Spinal cord (tissue), 10 donors: Measurements from ENCODE around the gene LRRC63. TPM values are rescaled to one million over a fixed set of nuclear protein-coding genes. Genes with fewer than 3 reads are reported as not detected.

Experiments used
- DNase-seq, 6 donors: peaks; one replicate each; pipeline versions ENCODE4 v3.0.0 to v3.0.0-alpha.2; 2013 to 2015; ENCODE audit warnings: low spot score in 6 of 6, low read depth in 4 of 6
- H3K27ac ChIP-seq: one replicate; pipeline ENCODE4 v1.5.1; 2013; ENCODE audit warnings: low read depth, low read length, control low read depth
- H3K27me3 ChIP-seq: one replicate; pipeline ENCODE4 v1.6.1; 2013; ENCODE audit warnings: low read length; ENCODE audit not compliant: control insufficient read depth, insufficient read depth
- H3K36me3 ChIP-seq: one replicate; pipeline ENCODE4 v1.6.1; 2013; ENCODE audit warnings: low read length; ENCODE audit not compliant: control insufficient read depth, insufficient read depth
- H3K4me1 ChIP-seq: one replicate; pipeline ENCODE4 v1.6.1; 2013; ENCODE audit warnings: low read length; ENCODE audit not compliant: control insufficient read depth, insufficient read depth
- H3K4me3 ChIP-seq: one replicate; pipeline ENCODE4 v1.5.1; 2013; ENCODE audit warnings: low read depth, low read length, control low read depth
- H3K9me3 ChIP-seq: one replicate; pipeline ENCODE4 v1.6.1; 2013; ENCODE audit warnings: low read length; ENCODE audit not compliant: control insufficient read depth, insufficient read depth
- WGBS: methylation state at CpG from one replicate; pipeline ENCODE4 v1.1.5; 2013; ENCODE audit warnings: missing lambda C conversion rate; ENCODE audit not compliant: insufficient coverage; 5-methylcytosine and 5-hydroxymethylcytosine counted together
- polyA plus RNA-seq, 2 donors: library from polyadenylated mRNA; unstranded; fragments of 120-200 nt; gene quantifications; one replicate each; pipeline ENCODE4 v1.2.1, GENCODE V29; 2013; ENCODE audit not compliant: insufficient read length in 2 of 2
- total RNA-seq, 2 donors: library from RNA; depleted of rRNA in 1 of 2; stranded (reverse); fragments of 120-200 nt in 1 of 2; fragments of >200 nt in 1 of 2; gene quantifications; one replicate each; pipeline versions ENCODE4 v1.2.3 to v1.2.4, GENCODE V29; 2013 to 2014
- donor health status: healthy.

LRRC63 gene
- total and polyA plus RNA-seq, 4 donors, result 0.61 to 0.79 (median 0.76) TPM

DNA sequence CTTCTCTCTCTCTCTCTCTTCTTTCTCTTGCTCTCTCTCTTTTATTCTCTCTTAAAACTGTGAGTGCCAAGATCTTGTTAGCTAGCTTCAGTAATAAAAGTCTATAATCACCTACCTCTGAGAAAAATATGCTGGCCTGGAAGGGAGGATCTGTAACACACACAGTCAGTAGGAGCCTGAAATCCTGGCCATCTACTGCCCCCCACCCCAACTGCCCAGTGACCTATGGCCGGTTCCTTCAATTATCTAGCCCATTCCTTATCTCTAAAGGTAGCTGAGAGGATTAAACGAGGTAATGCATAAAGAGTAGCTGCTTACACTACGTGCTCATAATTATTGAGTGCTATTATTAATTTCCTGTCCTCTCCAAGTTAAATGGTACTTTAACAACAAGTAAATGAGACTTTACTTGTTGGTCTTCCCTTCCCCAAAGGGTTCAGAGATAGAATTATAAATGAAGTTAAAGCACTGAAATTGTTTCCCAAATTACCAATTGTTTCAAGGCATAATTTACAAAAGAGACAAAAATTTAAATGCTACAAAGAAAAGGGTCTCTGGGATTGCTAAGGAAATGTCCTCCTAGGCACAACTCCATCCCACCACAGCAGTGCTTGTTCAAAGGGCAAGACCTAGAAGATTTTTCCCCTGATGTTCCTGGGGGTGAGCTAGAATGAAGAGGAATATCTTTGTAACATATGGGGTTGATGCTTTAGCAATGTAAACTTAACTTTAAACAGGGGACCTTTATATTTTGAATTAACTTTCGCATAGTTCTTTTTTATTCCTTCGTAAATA is 31.6 kb upstream of the LRRC63 start:
- no CpG with 5 or more reads among the region's 5 CpGs for WGBS
- DNase-seq, result no peak
- no peaks in the 10 kb centered on the region for H3K27me3 ChIP-seq
- H3K27ac ChIP-seq, result no peak overlapping the region
- no peaks in the 10 kb centered on the region for H3K36me3 ChIP-seq
- no peaks in the 10 kb centered on the region for H3K9me3 ChIP-seq
- no peak overlapping the region for H3K4me3 ChIP-seq
- no peaks in the 10 kb centered on the region for H3K4me1 ChIP-seq

- H3K27me3 ChIP-seq, result no peaks in the 10 kb centered on the region
- DNase-seq, result peak in 1 of 6 donors; percentile 59
- H3K36me3 ChIP-seq, result no peaks in the 10 kb centered on the region
- no peak overlapping the region for H3K27ac ChIP-seq
- no CpG with 5 or more reads among the region's 5 CpGs for WGBS
- no peaks in the 10 kb centered on the region for H3K9me3 ChIP-seq
- H3K4me1 ChIP-seq, result no peaks in the 10 kb centered on the region
- no peak overlapping the region for H3K4me3 ChIP-seq
Observed at GRCh38 chr13:46181377-46181839, 30.3 kb upstream of the LRRC63 start.

DNA sequence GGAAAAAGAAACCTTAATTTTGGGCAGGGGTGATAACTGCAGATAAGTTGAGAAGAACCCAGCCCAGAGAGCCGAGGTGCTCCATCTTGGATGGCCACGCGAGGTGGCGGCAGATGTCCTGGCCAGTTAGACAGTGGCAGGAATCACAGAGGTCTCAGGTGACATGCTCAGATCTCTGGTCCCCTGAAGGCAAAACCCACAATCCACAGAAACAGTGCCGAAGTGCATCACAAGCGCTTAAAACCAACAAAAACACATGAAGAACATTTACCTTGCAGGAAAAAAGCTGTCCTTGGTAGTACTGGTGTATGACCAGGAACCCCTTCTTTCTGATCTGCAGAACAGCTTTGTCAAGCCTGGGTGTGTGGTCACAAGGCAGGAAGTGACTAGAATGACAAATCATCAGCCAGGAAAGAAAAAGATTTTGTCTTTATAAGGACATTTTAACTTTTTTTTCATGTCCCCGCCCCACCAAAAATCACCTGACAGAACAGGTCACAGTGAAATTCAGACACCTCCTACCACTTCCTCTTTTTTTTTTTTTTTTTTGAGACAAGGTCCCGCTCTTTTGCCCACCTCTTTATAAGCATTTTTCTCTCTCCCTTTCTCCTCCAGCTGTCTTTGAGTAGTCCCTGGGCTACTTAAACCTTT is 29.8 kb upstream of the LRRC63 start, which contains the start of gene LCP1:
TSS of gene LCP1 (minus strand) at position 338 of the 651 bp plus-strand sequence. CDS start 22,515 bp downstream, outside the sequence.
- DNase-seq, result no peak
- Histone ChIP-seq H3K36me3 (no peaks in the 10 kb centered on the region), H3K27me3 (no peaks in the 10 kb centered on the region), H3K9me3 (no peaks in the 10 kb centered on the region), H3K4me1 (no peaks in the 10 kb centered on the region), H3K27ac (no peak within 1 kb of the TSS), H3K4me3 (no peak within 1 kb of the TSS)
- 95% methylated on average over 5 of the region's 8 CpGs for WGBS

DNA sequence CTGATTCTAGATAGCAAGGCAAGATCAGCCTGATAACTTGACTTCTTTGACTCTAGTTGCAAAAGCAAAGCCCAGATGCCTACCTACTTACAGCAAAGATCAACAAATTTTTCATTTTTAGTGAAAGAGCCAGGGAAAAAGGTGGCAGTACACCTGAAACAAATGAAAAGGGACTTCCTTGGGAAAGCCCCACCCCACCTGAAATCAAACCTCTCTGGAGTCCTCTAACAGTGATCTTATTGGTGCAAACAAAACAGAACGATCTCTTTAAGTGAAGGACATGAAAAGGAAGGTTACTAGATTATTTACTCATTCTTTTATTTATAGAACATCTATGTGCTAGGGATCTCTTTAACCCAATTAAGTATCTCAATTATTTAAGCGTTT is 29.2 kb upstream of the LRRC63 start:
- Histone ChIP-seq H3K36me3 (no peaks in the 10 kb centered on the region), H3K9me3 (no peaks in the 10 kb centered on the region), H3K27ac (no peak overlapping the region), H3K4me3 (no peak overlapping the region), H3K27me3 (no peaks in the 10 kb centered on the region), H3K4me1 (no peaks in the 10 kb centered on the region)
- WGBS, result no CpG with 5 or more reads among the region's 2 CpGs
- no peak for DNase-seq

DNA sequence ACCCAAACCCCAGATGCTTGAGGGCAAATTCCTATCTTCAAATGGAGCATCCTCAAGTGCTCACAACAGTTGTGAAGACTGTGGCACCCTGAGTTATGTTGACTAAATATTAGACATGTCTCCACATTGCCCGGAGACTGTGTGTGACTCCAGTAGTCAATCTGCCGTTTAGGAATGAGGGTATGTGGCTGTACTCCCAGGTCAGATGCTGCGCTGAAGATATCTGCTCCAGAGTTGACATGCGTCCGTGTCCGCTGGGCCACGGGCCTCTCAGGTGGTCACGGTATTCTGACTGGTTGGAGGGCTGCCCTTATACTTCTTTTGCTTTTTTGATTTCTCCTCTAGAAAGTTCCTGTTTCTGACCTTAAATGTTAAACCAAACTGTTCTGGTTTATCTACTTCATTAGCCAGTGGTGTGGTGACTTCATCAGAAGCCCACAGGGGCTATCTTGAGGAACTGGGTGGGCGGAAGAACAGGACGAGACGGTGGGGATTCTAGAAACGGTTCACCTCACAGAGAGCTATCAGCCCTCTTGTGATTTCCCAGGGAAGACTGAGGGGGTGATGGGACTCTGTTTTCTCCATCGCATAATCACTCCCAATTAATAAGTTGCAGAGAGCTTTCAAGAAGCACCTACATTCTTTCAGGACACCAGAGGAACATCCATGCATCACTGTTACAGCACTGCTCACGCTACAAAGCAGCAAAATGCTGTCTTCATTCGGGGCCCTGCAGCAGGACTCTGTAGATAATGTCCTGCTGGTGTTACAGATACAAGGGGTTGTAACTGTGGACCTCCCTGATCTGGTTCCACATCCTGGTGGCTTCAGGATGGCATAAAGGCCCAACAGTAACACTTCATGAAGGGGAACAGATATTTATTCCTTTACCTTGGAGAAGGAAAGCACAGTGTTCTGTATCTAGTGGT is 28.4 kb upstream of the LRRC63 start:
- H3K36me3 ChIP-seq, result no peaks in the 10 kb centered on the region
- no peaks in the 10 kb centered on the region for H3K9me3 ChIP-seq
- H3K4me3 ChIP-seq, result no peak overlapping the region
- WGBS, result 96% methylated on average over 9 of the region's 15 CpGs
- H3K4me1 ChIP-seq, result no peaks in the 10 kb centered on the region
- H3K27ac ChIP-seq, result no peak overlapping the region
- no peak for DNase-seq
- H3K27me3 ChIP-seq, result no peaks in the 10 kb centered on the region

DNA sequence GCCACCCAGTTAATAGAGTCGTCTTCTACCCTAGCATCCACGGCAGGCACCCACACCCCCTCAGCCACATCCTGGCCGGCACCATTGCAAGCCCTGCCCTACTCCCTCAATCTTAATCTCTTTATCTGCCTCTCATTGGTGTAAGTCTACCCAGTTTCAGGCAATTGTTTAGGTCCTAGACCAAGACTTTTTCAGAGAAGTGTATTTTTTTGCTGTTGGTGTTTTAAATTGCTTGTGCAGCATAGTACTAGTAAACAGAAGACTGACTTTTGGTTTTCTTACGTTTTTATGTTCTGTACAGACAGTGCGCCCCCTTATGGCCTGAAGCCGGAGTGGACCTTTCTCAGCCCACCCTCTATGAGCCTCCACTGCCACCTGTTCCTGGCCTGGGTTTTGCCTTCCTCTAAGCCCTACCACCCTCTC is 27.4 kb upstream of the LRRC63 start:
- no peak overlapping the region for H3K4me3 ChIP-seq
- DNase-seq, result no peak
- no peak overlapping the region for H3K27ac ChIP-seq
- H3K4me1 ChIP-seq, result no peaks in the 10 kb centered on the region
- WGBS, result 41% methylated on average over 6 of the region's 6 CpGs
- no peaks in the 10 kb centered on the region for H3K27me3 ChIP-seq
- H3K36me3 ChIP-seq, result no peaks in the 10 kb centered on the region
- no peaks in the 10 kb centered on the region for H3K9me3 ChIP-seq

- no peak for DNase-seq
- H3K36me3 ChIP-seq, result no peaks in the 10 kb centered on the region
- no peaks in the 10 kb centered on the region for H3K9me3 ChIP-seq
- no peaks in the 10 kb centered on the region for H3K27me3 ChIP-seq
- no peaks in the 10 kb centered on the region for H3K4me1 ChIP-seq
- no peak overlapping the region for H3K4me3 ChIP-seq
- no CpG with 5 or more reads among the region's 4 CpGs for whole genome bisulfite sequencing
- H3K27ac ChIP-seq, result no peak overlapping the region
Observed at GRCh38 chr13:46185634-46186033, 26.1 kb upstream of the LRRC63 start.

GRCh38 chr13:46192412-46192811 is 19.3 kb upstream of the LRRC63 start:
- Histone ChIP-seq H3K27me3 (no peaks in the 10 kb centered on the region), H3K9me3 (no peaks in the 10 kb centered on the region), H3K27ac (no peak overlapping the region), H3K4me1 (no peaks in the 10 kb centered on the region), H3K4me3 (no peak overlapping the region), H3K36me3 (no peaks in the 10 kb centered on the region)
- no peak for DNase-seq
- WGBS, result no CpG with 5 or more reads among the region's 1 CpG

DNA sequence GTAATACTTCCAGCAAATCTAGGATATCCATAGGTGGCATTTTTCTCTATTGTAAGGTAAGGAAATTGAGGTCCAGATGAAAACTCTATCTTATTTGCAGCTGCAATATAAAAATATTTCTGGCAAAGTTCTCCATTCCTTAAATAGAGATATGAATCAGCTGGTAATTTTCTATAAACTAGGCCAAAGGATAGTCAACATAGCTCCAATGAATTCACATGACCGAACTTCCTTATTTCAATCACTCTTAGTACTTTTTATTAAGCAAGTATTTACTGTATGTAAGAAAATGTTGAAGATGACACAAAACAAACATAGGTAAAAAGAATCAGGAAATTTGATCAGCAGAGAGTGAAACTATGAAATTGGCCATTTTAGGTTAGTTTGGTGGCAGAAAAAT is 16.7 kb upstream of the LRRC63 start:
- Histone ChIP-seq H3K9me3 (no peaks in the 10 kb centered on the region), H3K27ac (no peak overlapping the region), H3K36me3 (no peaks in the 10 kb centered on the region), H3K4me3 (no peak overlapping the region), H3K4me1 (no peaks in the 10 kb centered on the region), H3K27me3 (no peaks in the 10 kb centered on the region)
- DNase-seq, result no peak
- WGBS, result no CpG with 5 or more reads among the region's 1 CpG
